A673 (cell line): ENCODE measurements around the gene RCHY1.

ENCODE experiments used
- CTCF ChIP-seq: fragments of 300-800, 200-600 bp; sonication (generic); conservative IDR thresholded peaks from 2 replicates; pipeline ENCODE4 v1.5.1; 2017; ENCODE audit warnings: low read depth, mild to moderate bottlenecking, antibody characterized with exemption, low read length, moderate library complexity, mixed read lengths
- EZH2 ChIP-seq: fragments of 200-600 bp; sonication (generic); IDR thresholded peaks from 2 replicates; pipeline ENCODE4 v1.6.1; 2017; ENCODE audit warnings: borderline replicate concordance, low read depth, mild to moderate bottlenecking, mixed read lengths, antibody characterized with exemption, low read length; ENCODE audit not compliant: poor library complexity, severe bottlenecking

- TF ChIP-seq CTCF (no peak), EZH2 (no peak)
These were observed 28.6 kb upstream of the RCHY1 start for GRCh38 chr4:75542824-75543223.
